HG02623 (cell line): ENCODE results near the gene CD55.

Source experiments
- ATAC-seq: cut with Tn5 transposase; IDR thresholded peaks from one replicate; pipeline ENCODE4 v1.9.1; 2021; ENCODE audit warnings: moderate library complexity; ENCODE audit not compliant: unreplicated experiment

Gene CD55

DNA sequence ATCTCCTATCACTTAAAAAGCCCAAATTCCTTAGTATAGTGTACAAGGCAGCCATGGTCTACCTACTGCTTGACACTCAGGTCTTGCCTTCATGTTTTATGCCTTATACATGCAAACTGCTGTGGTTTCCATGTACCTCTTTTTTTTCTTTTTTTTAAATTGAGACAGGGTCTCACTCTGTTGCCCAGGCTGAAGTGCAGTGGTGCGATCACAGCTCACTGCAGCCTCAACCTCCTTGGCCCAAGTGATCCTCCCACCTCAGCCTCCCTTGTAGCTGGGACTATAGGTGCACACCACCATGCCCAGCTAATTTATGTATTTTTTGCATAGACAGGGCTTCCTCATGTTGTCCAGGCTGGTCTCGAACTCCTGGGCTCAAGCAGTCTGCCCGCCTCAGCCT is 8.0 kb downstream of the CD55 start:
- ATAC-seq: no peak

DNA sequence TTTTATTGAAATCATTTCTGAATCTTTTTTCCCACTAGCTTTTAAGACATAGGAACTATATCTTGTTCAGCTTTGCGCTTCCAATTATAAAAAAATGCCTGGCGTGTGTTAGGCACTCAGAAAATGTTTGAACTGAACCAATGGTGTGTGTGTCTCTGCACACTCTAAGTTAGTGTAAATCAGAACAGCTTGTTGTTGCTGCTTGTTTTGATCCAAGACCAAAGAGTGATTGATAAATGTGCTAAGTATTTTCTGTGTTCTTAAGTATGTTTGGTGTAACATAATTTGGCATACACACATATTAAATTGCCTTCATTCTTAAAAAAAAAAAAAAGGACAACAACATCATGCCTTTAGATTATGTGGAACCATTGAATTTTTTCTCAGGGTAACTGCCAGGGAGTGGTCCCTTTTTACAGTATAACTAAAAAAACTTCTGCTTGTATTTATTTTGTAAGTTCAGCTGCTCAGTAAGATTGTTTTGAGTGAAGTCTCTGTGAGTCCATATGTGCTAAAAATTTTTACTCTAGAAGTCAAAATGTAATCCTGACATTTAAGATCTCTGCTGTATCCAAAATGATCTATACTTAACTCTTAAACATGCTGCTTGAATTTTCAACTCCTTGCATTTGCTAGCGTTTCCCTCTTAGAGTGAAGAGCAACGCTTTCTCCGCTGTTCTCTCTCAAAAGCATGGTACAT is 8.7 kb downstream of the CD55 start:
- ATAC-seq: no peak

DNA sequence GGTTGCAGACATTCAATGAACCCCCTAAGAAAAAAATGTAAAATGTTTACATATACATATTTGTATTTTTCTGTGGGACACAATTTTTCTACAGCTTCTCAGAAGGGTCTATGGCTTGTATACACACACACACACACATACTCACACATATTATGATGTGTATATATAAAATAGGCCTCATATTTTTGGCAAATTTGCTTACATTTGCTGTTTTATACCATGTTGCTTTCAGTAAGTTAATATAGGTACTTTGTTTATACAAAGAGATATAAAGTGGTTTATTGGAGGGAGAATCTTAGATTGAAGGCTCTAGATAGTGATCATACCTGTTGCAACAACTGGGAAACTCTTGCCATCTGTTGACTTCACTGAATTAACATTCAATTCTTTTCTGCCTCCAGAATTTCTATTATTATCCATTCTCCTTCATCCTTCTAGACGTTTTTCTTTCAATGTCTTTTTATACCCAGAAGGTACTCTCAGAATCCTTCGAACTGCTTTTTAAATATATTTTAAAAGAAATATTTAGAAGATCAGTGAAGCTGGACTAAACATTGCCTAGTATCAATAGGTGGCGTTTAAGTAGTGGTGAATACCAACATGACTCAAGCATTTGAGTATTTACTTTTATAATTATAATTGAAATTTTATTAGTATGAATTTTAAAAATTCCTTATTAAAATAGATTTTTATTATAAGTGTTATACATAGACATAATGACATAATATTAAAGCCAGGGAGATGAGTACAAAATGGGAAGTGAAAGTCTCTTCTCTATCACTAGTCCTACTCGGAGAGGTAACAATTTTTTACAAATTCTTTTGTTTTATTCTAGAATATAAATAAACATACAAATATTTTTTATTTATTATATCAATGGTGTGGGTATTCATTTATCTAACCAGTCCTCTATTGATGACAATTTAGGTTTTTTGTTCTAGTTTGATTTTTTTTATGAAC is 10.2 kb downstream of the CD55 start:
- no peak for ATAC-seq

DNA sequence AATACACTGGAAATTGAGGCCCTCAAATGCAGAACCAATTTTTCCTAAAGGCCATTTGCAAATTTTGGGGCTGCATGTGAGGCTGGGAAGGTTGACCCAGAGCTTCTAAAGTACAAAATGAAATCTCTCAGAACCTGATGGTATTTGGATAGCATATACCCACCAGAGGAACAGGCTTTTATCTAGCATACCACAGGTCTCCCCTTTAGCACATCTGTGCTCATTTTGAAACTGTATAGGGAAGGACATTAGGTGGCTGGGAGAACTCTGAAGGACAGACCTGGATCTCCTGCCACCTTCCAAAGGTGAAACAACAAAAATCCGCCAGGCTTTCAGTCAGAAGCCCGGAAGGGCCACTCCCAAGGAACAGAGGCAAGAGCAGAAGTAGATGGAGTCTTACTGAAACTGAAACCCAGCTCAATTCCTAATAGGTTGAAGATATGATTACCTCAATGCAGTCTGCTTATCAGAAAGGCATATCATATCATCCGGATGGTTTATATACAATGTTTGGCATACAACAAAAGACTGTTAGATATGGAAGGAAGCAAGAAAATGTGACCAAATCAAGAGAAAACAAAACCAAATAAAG is 11.6 kb downstream of the CD55 start:
- ATAC-seq: no peak

DNA sequence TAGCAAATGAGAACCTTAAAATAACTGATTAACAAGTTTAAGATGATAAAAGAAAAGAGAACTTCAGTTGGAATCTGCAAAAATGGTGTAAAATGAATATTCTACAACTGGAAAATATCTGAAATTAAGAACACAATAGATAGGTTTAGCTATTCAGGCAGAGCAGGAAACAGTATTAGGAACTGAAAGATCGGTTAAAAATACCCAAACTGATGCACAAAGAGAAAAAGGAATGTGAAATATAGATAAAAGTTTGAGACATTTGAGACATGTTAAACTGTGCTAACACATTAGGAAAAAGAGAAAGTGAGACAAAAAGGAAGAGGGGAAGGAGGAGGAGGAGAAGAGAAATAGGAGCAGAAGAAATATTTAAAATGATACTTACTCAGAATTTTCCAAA is 12.1 kb downstream of the CD55 start:
- no peak for ATAC-seq

DNA sequence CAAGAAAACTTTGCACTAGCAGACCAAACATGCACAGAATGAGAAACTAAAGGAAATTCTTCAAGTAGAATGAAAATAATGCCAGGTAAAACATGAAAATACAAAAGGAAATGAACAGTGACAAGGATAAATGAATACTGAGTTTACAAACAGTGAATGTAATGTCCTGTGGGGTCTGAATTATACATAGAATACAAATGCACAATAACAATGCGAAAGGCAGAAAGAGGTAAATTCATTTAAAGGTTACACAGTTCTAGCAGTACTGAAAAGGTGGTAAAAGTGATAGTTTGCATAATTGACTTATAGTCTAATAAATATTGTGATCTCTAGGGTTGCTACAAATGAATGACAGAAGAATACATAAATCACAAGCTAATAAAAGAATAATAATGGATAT is 12.9 kb downstream of the CD55 start:
- ATAC-seq: no peak

DNA sequence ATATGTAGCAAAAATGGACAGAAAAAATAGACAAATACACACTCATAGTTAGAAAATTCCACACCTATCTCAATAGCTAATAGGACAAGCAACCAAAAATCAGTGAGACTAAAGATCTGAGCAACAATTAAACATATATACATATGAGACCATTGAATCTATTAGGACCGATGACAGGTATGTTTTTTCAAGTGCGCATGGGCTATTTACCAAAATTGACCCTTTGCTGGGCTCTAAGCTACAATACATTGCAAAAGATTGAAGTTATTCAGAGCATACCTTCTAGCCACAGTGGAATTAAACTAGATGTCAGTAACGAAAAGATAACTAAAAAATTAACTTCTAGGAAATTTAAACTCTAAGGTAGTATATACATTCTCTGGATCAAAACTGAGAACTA is 13.7 kb downstream of the CD55 start:
- no peak for ATAC-seq

DNA sequence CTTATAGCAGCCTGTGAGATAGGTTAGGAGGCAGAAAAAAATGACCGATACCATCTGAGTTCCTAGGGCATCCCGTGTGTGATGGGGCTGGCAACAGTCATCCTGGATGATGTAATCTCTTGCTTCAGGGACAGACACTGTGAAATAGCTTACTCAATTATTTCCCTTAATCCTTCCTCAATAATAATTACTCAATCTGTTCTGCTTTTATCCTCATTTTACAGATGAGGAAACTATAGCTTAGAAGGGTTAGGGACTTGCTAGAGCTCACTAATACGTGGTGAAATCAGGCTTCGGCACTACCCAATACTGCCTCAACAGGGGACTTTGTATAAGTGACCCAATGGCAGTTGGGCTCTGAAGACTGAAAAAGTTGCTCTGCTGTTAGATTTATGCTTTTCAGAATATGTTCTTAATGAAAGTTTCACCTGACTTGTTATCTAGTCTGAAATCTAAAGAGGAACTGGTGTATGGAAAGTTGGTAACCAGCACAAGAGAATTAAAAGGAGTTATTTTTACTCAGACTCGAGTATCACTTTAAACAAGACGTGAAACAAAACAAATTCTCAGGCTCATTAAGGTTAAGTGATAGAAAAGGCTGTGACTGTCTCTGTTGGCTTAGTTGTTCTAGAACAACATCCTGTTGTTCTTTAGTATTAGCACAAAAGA is 14.4 kb downstream of the CD55 start:
- peak; percentile 47 for ATAC-seq

DNA sequence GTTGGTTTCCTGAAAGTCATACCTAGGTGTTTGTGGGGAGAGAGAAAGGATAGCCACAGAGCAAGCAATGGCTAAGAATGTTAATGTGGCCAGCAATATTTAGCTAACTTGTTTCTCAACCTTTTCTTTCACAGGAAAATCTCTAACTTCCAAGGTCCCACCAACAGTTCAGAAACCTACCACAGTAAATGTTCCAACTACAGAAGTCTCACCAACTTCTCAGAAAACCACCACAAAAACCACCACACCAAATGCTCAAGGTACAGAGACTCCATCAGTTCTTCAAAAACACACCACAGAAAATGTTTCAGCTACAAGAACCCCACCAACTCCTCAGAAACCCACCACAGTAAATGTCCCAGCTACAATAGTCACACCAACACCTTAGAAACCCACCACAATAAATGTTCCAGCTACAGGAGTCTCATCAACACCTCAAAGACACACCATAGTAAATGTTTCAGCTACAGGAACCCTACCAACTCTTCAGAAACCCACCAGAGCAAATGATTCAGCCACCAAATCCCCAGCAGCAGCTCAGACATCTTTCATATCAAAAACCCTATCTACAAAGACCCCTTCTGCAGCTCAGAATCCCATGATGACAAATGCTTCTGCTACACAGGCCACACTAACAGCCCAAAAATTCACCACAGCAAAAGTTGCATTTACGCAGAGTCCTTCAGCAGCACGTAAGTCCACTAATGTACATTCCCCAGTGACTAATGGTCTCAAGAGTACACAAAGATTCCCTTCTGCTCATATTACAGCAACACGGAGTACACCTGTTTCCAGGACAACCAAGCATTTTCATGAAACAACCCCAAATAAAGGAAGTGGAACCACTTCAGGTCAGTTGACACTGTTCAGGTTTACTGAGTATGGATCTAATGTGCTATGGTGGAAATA is 15.3 kb downstream of the CD55 start:
- ATAC-seq: peak; percentile 70

DNA sequence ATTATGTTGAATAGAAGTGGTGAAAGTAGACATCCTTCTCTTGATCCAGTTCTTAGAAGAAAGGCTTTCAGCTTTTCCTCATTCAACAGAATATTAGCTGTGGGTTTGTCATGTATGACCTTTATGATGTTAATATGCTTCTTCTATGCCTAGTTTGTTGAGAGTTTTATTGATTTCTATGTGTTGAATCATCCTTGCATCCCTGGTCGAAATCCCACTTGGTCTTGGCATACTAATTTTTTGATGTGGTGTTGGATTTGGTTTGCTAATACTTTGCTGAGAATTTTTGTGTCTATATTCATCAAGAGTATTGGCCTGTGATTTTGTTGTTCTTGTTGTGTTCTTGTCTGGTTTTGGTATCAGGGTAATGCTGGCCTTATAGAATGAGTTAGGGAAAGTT is 20.9 kb downstream of the CD55 start:
- no peak for ATAC-seq

DNA sequence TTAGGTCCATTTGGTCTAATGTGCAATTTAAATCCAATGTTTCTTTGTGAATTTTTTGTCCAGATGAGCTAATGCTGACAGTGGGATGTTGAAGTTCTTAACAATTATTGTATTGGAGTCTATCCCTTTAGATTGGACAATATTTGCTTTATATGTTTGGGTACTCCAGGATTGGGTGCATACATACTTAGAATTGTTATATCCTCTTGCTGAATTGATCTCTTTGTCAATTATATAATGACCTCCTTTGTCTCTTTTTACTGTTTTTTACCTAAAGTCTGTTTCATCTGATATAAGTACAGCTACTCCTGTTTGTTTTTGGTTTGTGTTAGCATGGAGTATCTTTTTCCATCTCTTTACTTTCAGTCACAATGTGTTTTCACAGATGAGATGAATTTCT is 22.2 kb downstream of the CD55 start:
- no peak for ATAC-seq

DNA sequence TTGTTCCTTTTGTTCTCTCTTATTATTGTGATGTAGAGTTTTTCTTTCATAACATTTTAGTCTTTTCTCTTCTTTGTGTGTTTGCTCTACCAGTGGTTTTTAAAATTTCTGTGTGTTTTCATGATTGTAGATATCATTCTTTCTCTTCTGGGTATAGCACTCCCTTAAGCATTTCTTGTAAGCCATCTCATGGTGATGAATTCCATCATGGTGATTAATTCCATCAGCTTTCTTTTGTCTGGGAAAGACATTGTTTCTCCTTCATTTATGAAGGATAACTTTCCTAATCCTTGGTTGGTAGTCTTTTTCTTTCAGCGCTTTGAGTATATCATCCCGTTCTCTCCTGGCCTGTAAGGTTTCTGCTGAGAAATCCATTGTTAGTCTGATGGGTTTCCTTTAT is 22.7 kb downstream of the CD55 start:
- no peak for ATAC-seq

DNA sequence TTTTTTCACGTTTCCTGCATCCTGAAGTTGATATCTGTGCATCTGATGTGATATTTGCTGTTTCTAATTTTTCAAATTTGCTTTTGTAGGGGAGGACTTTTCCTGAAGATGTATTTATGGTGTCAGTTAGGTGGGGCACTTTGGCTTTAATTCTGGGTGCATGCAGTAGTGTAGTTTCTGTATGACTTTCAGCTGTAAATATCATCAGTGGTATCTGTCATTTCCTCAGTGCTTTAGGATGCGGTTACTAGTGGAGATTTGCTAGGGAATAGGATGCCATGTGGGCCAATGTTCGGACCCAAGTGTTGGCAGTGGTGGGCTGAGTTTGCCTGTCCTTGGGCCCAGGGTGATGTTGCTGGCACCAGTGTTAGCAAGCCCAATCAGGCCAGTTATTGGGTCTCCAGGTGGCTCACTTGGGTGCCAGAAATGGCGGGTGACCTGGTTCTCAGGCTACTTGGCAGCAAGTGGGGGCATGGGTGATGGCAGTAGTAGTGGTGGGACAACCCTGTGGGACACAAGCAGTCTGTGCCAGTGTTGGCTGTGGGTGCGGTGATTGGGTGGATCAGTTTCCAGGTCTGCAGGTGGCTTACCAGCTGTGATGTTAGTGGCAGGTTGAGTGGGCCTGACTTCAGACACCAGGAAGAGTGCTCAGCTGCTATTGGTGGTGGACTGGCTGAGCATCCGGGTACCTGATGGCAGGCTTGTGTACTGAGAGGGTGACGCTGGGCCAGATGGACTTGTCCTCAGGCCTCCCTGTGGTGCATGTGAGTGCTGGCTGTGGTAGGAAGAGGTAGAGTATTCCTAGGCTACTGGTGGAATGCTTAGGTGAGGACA is 24.4 kb downstream of the CD55 start:
- ATAC-seq: no peak

DNA sequence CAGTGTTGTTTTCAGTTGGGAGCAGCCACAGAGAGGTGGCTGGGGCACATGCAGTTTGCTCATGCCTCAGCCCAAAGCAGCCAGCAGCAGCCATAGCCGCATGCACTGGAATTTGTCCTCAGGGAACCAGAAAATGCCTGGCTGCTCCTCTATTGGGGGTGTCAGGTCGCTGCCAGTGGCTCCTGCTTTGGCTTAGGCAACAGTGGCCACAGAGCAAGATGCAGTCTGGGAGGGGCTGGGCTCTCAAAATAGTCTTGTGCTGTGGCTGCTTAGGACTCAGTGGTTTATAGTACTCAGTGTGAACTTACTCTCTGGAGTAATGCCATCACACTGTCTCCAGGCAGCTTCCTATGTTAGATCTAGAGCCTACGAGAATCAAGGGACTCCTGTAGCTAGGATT is 25.0 kb downstream of the CD55 start:
- no peak for ATAC-seq

DNA sequence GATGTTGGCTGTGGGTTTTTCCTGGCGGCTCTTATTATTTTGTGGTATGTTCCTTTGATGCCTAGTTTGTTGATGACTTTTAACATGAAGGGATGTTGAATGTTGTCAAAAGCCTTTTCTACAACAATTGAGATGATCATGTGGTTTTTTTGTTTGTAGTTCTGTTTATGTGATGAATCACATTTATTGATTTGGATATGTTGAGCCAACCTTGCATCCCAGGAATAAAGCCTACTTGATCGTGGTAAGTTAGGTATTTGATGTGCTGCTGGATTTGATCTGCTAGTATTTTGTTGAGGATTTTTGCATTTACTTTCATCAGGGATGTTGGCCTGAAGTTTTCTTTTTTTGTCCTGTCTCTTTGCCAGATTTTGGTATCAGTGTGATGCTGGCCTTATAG is 28.5 kb downstream of the CD55 start:
- no peak for ATAC-seq

DNA sequence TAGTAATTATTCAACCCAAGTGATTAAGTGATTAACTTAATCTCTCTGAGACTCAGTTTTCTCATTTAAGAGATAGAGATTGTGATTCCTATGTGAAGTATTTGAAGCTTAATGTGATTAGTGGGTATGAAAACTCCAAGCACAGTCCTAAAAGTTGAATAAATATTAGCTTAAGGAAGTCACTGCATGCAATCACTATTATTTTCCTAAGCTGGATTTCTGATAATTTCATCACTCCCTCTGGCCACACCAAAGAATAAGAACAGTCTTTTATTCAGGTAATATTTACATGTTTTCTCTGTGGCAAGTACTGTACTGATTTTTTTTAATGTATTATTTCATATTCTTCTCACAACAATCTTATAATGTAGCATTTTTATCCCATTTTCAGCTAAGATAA is 31.1 kb downstream of the CD55 start:
- no peak for ATAC-seq

DNA sequence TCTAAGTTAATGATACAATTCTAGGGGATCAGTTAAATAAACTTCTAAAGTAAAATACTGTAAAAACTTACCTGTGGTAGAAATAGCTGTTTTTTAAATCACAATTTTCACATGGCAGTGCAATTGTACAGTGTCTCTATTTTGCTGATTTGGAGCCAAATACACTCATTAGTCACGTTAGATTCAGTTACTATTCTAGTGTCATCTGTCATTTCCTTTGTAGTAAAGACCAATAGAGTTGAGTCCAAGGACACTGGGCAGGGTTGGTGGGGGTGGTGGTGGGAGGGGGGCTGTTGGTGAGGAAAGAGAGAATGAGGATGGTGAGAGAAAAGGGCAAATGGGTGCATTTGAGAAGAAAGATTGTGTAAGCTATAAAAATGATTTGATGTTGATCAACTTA is 33.6 kb downstream of the CD55 start:
- no peak for ATAC-seq

DNA sequence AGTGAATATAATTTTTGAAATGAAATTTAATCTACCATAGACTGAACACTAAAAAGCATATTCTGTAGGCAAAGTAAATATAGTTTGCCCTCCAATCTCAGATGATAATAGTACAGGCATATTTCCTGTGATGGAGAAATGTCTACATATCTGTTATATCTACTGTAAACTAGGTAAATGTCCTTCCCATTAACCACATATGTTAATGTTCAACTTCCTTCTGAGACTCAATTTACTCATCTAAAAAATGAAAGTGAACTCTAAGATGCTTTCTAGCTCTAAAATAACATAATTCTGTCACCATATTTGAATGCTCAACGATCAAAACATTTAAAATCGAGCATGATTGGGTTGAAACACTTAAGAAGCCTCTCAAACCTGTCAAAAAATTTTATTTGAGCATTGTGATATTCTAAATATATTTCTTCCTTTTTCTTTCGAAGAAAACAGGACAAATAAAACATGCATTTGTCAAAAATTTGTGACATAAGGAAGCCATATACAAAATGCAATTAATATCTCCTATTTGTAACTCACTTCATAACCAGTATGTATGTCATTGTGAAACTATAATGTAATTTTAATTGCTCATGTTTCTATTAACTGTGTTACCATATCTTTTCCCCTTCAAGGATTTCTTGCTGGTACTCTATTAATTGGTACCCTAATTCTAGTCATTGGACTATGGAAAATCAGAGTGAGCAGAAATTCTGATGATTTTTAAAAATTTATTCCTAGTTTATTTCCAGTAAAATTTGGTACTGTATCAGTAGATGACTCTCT is 34.2 kb downstream of the CD55 start:
- ATAC-seq: no peak

DNA sequence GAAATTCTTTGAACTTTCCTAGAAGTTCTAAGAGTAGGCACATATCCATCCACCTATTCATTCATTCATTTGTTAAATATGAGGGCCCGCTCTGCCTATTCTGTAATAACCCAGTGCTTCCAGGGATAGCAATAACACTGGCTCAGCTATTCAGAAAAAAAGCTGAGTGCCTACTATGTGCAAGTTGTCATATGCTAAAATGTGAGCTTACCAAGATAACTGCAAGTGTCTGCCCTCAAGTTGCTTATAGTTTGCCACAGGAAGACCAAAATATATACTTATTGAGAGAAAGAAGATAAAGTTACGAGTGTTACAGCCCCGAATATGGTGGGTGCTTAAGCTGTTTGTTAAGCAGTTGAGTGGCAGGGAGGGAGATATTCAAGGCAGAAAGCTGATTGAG is 39.6 kb downstream of the CD55 start:
- no peak for ATAC-seq
